HepG2 (cell line): ENCODE measurements around the gene CDK6. TPM values are rescaled to one million over a fixed set of nuclear protein-coding genes. Genes with fewer than 3 reads are reported as not detected.

Experiments
- ARNT2 ChIP-seq: sonication (generic); formaldehyde crosslinking; IDR thresholded peaks from 2 replicates; pipeline ENCODE4 v1.8.0; 2022; ENCODE audit warnings: mild to moderate bottlenecking, low read depth, missing genetic modification reagents, moderate library complexity
- DDIT3 ChIP-seq: sonication (generic); formaldehyde crosslinking; IDR thresholded peaks from 2 replicates; pipeline ENCODE4 v1.4.0; 2020; ENCODE audit warnings: mild to moderate bottlenecking, missing genetic modification reagents
- EED ChIP-seq: sonication (generic); formaldehyde crosslinking; IDR thresholded peaks from 2 replicates; pipeline ENCODE4 v1.5.0; 2020; ENCODE audit warnings: mild to moderate bottlenecking, missing genetic modification reagents
- ETV5 ChIP-seq: IDR thresholded peaks from 2 replicates; pipeline ENCODE4 v1.6.1; 2018; ENCODE audit warnings: missing biosample characterization, missing genetic modification reagents, inconsistent platforms, borderline replicate concordance
- HDAC1 ChIP-seq: sonication (generic); formaldehyde crosslinking; IDR thresholded peaks from 2 replicates; pipeline ENCODE4 v1.5.1; 2020; ENCODE audit warnings: mild to moderate bottlenecking, missing genetic modification reagents
- HNRNPH1 ChIP-seq: fragments of 200-400 bp; formaldehyde crosslinking; optimal IDR thresholded peaks from 2 replicates; pipeline ENCODE3; 2017; ENCODE audit warnings: mild to moderate bottlenecking, low read depth, low read length
- HNRNPK ChIP-seq: fragments of 200-400 bp; formaldehyde crosslinking; IDR thresholded peaks from 2 replicates; pipeline ENCODE4 v1.6.1; 2018; ENCODE audit warnings: low read length, low read depth, moderate library complexity, mild to moderate bottlenecking; ENCODE audit not compliant: poor library complexity, severe bottlenecking
- IKZF4 ChIP-seq: sonication (generic); formaldehyde crosslinking; IDR thresholded peaks from 2 replicates; pipeline ENCODE4 v1.5.1; 2020; ENCODE audit warnings: borderline replicate concordance, mild to moderate bottlenecking, low read depth, missing genetic modification reagents; ENCODE audit errors: not compliant biosample characterization
- ISX ChIP-seq: sonication (generic); formaldehyde crosslinking; conservative IDR thresholded peaks from 2 replicates; pipeline ENCODE4 v1.5.0; 2020; ENCODE audit warnings: missing genetic modification reagents
- KDM5B ChIP-seq: sonication (generic); formaldehyde crosslinking; IDR thresholded peaks from 2 replicates; pipeline ENCODE4 v1.4.0; 2020; ENCODE audit warnings: missing genetic modification reagents, mild to moderate bottlenecking, borderline replicate concordance
- MTERF4 ChIP-seq: sonication (generic); formaldehyde crosslinking; IDR thresholded peaks from 2 replicates; pipeline ENCODE4 v1.8.0; 2023; ENCODE audit warnings: mild to moderate bottlenecking, missing genetic modification reagents
- PTBP1 ChIP-seq: fragments of 200-400 bp; formaldehyde crosslinking; IDR thresholded peaks from 2 replicates; pipeline ENCODE4 v1.6.1; 2018; ENCODE audit warnings: low read length, low read depth; ENCODE audit not compliant: poor library complexity, severe bottlenecking
- SIN3B ChIP-seq: fragments of 150-350 bp; IDR thresholded peaks from 2 replicates; pipeline ENCODE4 v1.6.1; 2014; ENCODE audit warnings: low read length
- SPEN ChIP-seq: sonication (generic); formaldehyde crosslinking; IDR thresholded peaks from 2 replicates; pipeline ENCODE4 v1.5.1; 2020; ENCODE audit warnings: low read depth, mild to moderate bottlenecking, missing genetic modification reagents
- SRSF4 ChIP-seq: fragments of 200-400 bp; formaldehyde crosslinking; IDR thresholded peaks from one replicate; pipeline ENCODE4 v1.6.1; 2018; ENCODE audit warnings: mild to moderate bottlenecking, low read depth, low read length, moderate library complexity; ENCODE audit not compliant: poor library complexity, severe bottlenecking
- TERF1 ChIP-seq: sonication (generic); formaldehyde crosslinking; IDR thresholded peaks from 2 replicates; pipeline ENCODE4 v1.8.0; 2022; ENCODE audit warnings: mild to moderate bottlenecking, missing genetic modification reagents, moderate library complexity
- TIGD3 ChIP-seq: sonication (generic); formaldehyde crosslinking; IDR thresholded peaks from 2 replicates; pipeline ENCODE4 v1.5.1; 2020; ENCODE audit warnings: mild to moderate bottlenecking, missing genetic modification reagents, borderline replicate concordance
- YEATS4 ChIP-seq: sonication (generic); formaldehyde crosslinking; IDR thresholded peaks from 2 replicates; pipeline ENCODE4 v1.4.0; 2020; ENCODE audit warnings: missing genetic modification reagents, borderline replicate concordance
- ZNF251 ChIP-seq: sonication (generic); formaldehyde crosslinking; IDR thresholded peaks from 2 replicates; pipeline ENCODE4 v1.9.0; 2021; ENCODE audit warnings: mild to moderate bottlenecking, missing genetic modification reagents
- ZNF337 ChIP-seq: sonication (generic); formaldehyde crosslinking; IDR thresholded peaks from 2 replicates; pipeline ENCODE4 v1.5.1; 2020; ENCODE audit warnings: missing genetic modification reagents, low read depth, mild to moderate bottlenecking, borderline replicate concordance
- ZNF530 ChIP-seq: sonication (generic); formaldehyde crosslinking; IDR thresholded peaks from 2 replicates; pipeline ENCODE4 v1.5.0; 2020; ENCODE audit warnings: low read depth, mild to moderate bottlenecking, missing genetic modification reagents
- ZNF558 ChIP-seq: sonication (generic); formaldehyde crosslinking; IDR thresholded peaks from 2 replicates; pipeline ENCODE4 v1.9.0; 2022; ENCODE audit warnings: mild to moderate bottlenecking, missing genetic modification reagents, borderline replicate concordance
- ZNF788 ChIP-seq: sonication (generic); formaldehyde crosslinking; IDR thresholded peaks from 2 replicates; pipeline ENCODE4 v1.5.0; 2020; ENCODE audit warnings: mild to moderate bottlenecking, missing genetic modification reagents, borderline replicate concordance
- ZNF816 ChIP-seq: sonication (generic); formaldehyde crosslinking; IDR thresholded peaks from 2 replicates; pipeline ENCODE4 v1.8.0; 2022; ENCODE audit warnings: missing genetic modification reagents, mild to moderate bottlenecking, borderline replicate concordance
- polyA plus RNA-seq, 8 experiments: library from polyadenylated mRNA; depleted of rRNA in 3 of 8; stranded (reverse) in 7 of 8; unstranded in 1 of 8; fragments of >200 nt; fragmentation: Illumina TruSeq in 4 of 8; extraction: Trizol in 4 of 8; gene quantifications; 2 replicates each; pipeline versions ENCODE4 v1.2.1 to v1.2.3, GENCODE V29; 2011 to 2016; ENCODE audit warnings: low read depth in 4 of 8, missing spikeins in 1 of 8, mixed read lengths in 1 of 8; ENCODE audit not compliant: insufficient read depth in 1 of 8
- total RNA-seq, 5 experiments: library from RNA; depleted of rRNA; stranded (reverse); fragments of >200 nt; fragmentation: Illumina TruSeq; extraction: Trizol; gene quantifications; 2 replicates each; pipeline ENCODE4 v1.2.3, GENCODE V29; 2016; ENCODE audit warnings: low read depth in 1 of 5

Gene CDK6
- total and polyA plus RNA-seq, 2 of the 13 experiments (the other 11 are each of a cell fraction or from before 2014, with no cell fraction given), result 34.6 to 90.8 TPM

- TF ChIP-seq MTERF4 (0 out of 2 replicates have a peak, but pooled peaks have one; percentile 76), ZNF788 (CRISPR knock-in tag) (peak; percentile 76; the same call in 1 of the 2 replicates), YEATS4 (CRISPR knock-in tag) (peak; percentile 81), ARNT2 (CRISPR knock-in tag) (peak; percentile 57; the same call in 1 of the 2 replicates), ZNF816 (no peak; the same call in 1 of the 2 replicates), IKZF4 (CRISPR knock-in tag) (no peak), ETV5 (CRISPR knock-in tag) (peak; percentile 93), ZNF530 (no peak), PTBP1 (no peak), ISX (CRISPR knock-in tag) (no peak), TERF1 (CRISPR knock-in tag) (no peak), TIGD3 (CRISPR knock-in tag) (no peak), SPEN (CRISPR knock-in tag) (peak; percentile 80; the same call in 1 of the 2 replicates), DDIT3 (CRISPR knock-in tag) (no peak), SIN3B (no peak), ZNF337 (CRISPR knock-in tag) (no peak), HNRNPH1 (no peak), HDAC1 (CRISPR knock-in tag) (peak; percentile 93), KDM5B (CRISPR knock-in tag) (no peak; the same call in 1 of the 2 replicates), ZNF251 (no peak), EED (no peak), HNRNPK (no peak), SRSF4 (no peak), ZNF558 (no peak; the same call in 1 of the 2 replicates)
Measured at GRCh38 chr7:92695308-92696261, 140.8 kb downstream of the CDK6 start (continued).
